Astrocyte of the cerebellum (primary cell): ENCODE measurements around the gene RASSF10.

ENCODE experiments used
- DNase-seq: peaks from one replicate; pipeline ENCODE4 v3.0.0-alpha.2; 2011; ENCODE audit warnings: low read depth
- H3K4me3 ChIP-seq: 2 replicates; pipeline ENCODE4 v1.5.1; 2011; ENCODE audit warnings: mild to moderate bottlenecking, low read depth, low read length, moderate library complexity
- in situ Hi-C: cut with HindIII; loops from 2 replicates; pipeline ENCODE4 v1.10.0; 2017; ENCODE audit warnings: low sequenced_read_pairs
- TF ChIP-seq, protein P1 (sequence below): IDR thresholded peaks from 2 replicates; pipeline ENCODE4 v1.5.1; 2012; ENCODE audit warnings: low read length, low read depth, moderate library complexity, mild to moderate bottlenecking; ENCODE audit errors: missing control alignments

Gene RASSF10

DNA sequence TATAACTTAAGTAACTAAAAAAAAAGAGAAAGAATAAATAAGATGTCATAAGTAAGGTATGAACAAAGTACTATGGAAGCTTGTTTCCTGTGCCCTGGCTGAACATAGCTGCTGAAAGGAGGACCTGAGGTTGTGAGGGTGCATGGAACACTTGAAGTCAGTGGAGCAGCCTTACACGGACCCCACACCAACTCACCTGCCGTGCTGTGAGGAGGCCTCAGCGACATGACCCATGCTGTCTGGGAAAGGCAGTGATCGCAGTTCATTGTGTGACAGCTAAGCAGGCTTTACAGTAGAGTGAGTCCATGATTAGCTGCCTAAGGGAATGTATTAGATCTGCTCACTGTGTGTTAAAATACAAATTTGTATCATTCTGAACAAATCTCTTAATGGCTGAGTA is 17.6 kb downstream of the RASSF10 start:
- TF ChIP-seq, protein P1, sequence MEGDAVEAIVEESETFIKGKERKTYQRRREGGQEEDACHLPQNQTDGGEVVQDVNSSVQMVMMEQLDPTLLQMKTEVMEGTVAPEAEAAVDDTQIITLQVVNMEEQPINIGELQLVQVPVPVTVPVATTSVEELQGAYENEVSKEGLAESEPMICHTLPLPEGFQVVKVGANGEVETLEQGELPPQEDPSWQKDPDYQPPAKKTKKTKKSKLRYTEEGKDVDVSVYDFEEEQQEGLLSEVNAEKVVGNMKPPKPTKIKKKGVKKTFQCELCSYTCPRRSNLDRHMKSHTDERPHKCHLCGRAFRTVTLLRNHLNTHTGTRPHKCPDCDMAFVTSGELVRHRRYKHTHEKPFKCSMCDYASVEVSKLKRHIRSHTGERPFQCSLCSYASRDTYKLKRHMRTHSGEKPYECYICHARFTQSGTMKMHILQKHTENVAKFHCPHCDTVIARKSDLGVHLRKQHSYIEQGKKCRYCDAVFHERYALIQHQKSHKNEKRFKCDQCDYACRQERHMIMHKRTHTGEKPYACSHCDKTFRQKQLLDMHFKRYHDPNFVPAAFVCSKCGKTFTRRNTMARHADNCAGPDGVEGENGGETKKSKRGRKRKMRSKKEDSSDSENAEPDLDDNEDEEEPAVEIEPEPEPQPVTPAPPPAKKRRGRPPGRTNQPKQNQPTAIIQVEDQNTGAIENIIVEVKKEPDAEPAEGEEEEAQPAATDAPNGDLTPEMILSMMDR: no peak
- in situ Hi-C loops: no loop called here
- H3K4me3 ChIP-seq: no peak overlapping the region

GRCh38 chr11:13028322-13028721 is 19.2 kb downstream of the RASSF10 start:
- H3K4me3 ChIP-seq: no peak overlapping the region
- TF ChIP-seq, protein P1: no peak
- DNase-seq: no peak
- in situ Hi-C loops: no loop called here

More for the DNA sequence above, 17.6 kb downstream of the RASSF10 start:
- no peak for DNase-seq

DNA sequence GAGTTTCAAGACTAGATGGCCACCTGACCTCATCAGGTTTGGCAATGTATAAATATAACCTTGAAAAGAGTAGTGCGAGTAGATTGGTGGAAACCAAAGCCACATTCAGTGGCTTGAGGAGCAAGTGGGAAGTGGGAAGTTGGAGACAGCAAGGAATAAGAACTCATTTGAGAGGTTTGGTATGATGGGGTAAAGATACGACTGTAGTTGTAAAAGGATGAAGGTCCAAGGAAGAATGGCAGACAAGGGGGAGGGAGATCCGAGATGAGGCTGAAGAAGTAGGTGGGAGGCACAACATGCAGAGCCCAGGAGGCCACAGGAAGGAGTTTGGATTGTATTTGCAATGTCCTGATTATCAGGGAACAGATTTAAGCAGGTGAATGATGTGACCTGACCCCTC is 20.8 kb downstream of the RASSF10 start:
- DNase-seq: no peak
- H3K4me3 ChIP-seq: no peak overlapping the region
- in situ Hi-C loops: no loop called here
- TF ChIP-seq, protein P1: no peak

GRCh38 chr11:13030857-13031256 is 21.7 kb downstream of the RASSF10 start:
- in situ Hi-C loops: no loop called here
- TF ChIP-seq, protein P1: no peak
- no peak overlapping the region for H3K4me3 ChIP-seq
- DNase-seq: no peak

GRCh38 chr11:13031349-13031748 is 22.2 kb downstream of the RASSF10 start:
- DNase-seq: no peak
- H3K4me3 ChIP-seq: no peak overlapping the region
- in situ Hi-C loops: no loop called here
- TF ChIP-seq, protein P1: no peak

DNA sequence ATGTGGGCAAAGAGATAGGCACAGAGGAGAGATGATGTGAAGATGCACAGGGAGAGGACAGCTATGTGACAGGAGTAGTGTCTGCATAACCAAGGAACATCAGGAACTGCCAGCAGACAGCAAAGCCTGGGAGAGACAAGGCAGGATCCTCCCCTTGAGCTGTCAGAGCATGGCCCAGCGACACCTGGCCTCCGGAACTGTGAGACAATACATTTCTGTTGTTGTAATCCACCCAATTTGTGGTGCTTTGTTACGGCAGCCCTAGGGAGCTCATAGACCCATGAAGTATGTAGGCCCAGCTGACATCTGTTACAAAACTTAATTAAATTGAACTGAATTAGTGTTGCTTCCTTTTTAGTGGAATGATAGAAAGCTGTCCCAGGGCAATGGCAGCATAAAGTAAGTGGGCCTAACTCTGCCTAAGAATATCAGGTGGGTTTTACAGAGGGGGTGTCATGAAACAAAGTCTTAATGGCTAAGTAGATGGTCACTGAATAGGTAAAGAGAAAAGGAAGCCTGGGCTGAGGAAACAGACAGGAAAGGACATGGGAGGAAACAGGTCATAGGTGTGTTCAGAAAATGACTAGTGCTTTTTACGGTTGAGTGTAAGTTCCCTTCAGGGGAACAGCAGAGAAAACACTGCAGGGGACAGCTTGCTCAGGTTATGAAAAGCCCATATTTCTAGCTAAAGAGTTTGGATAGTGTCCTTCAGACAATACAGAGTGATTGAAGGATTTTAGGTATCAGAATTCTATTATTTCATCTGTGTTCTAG is 24.8 kb downstream of the RASSF10 start:
- TF ChIP-seq, protein P1: no peak
- no peak overlapping the region for H3K4me3 ChIP-seq
- in situ Hi-C loops: no loop called here
- no peak for DNase-seq
